T-helper 2 cell treated with Interferon-gamma antibody and Interleukin-4, amounts not matched to agents 5 μg/mL and 100 μg/mL, for 36 hours (primary cell): ENCODE data around the gene BZW2.
A peak's percentile ranks its signal among the peaks of the same experiment; 100 is the strongest.
"Not testable (repeated sequence)": the region's sequence is repeated elsewhere in the genome, so short reads cannot be mapped to it uniquely, and the experiment has no call there.

Experiments used
- DNase-seq: peaks from one replicate; pipeline ENCODE4 v3.0.0; 2021; ENCODE audit warnings: low spot score
- H3K27ac Mint-ChIP-seq: one replicate; pipeline ENCODE4 v1.8.0; 2021; ENCODE audit warnings: mild to moderate bottlenecking, mixed read lengths
- H3K27me3 Mint-ChIP-seq: one replicate; pipeline ENCODE4 v1.8.0; 2021; ENCODE audit warnings: low read depth, mixed read lengths
- H3K36me3 Mint-ChIP-seq: one replicate; pipeline ENCODE4 v1.8.0; 2021; ENCODE audit warnings: low read depth, mixed read lengths
- H3K4me1 Mint-ChIP-seq: one replicate; pipeline ENCODE4 v1.8.0; 2021; ENCODE audit warnings: low read depth, mixed read lengths
- H3K4me3 Mint-ChIP-seq: one replicate; pipeline ENCODE4 v1.8.0; 2022; ENCODE audit warnings: mild to moderate bottlenecking, moderate library complexity, mixed read lengths
- H3K9me3 Mint-ChIP-seq: one replicate; pipeline ENCODE4 v1.8.0; 2021; ENCODE audit warnings: mixed read lengths

BZW2 gene

DNA sequence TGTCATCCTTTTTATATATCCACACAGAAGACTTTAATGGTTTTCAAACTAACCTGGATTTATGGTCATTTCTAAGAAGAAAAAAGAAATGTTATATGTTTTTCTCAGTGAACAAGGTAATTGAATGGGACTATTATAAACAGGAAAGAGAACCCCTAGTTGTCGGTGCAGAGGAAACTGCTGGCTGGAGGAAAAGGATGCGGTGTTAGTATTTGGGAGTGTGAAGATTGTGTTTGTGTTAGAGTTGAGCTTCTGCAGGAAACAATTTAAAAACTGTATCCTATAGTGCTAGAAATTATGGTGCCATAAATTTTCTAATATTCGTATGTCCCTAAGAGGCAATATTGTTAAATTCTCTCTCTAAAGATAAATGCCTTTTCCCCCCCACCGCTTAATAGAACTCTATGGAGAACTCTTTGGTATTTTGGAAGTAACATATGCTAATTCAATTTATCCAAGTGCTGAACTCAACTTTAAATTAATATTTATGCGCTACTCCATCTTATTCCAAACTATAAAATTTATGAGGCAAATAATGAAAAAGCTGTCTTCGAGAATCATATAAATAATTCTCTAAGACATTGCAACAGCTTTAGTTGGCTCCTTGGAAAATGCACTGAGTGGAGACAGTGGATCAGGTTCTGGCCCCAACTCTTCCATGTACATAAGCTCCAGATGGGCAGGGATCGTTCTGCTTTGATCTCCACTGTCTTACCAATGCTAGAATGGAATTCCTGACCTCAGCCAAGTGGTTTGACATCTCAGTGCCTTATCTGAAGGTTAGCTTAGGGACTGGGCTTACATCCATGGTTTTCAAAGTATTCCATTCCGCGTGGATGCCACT, 5.6 kb downstream of the BZW2 start:
- DNase-seq: no peak
- no peaks in the 10 kb centered on the region for H3K9me3 Mint-ChIP-seq
- H3K4me1 Mint-ChIP-seq: peaks cover 53% of the 10 kb centered on the region
- H3K4me3 Mint-ChIP-seq: no peak overlapping the region
- H3K36me3 Mint-ChIP-seq: peaks cover 20% of the 10 kb centered on the region
- no peaks in the 10 kb centered on the region for H3K27me3 Mint-ChIP-seq
- no peak overlapping the region for H3K27ac Mint-ChIP-seq

DNA sequence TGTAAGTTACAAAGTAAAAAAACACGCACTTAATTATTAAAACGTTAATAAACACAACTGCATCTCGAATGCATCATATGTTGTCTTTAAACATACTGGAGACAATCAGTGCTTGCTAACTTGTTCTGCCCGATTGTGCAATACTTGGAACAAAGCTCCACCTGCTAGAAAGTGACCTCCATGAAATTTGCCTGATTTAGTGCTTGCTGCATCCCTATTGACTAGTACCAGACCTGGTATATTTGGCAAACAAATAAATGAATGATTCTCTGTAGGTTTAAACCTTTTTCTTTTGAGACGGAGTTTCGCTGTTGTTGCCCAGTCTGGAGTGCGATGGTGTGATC, 6.2 kb downstream of the BZW2 start:
- Mint-ChIP-seq H3K27ac (no peak overlapping the region), H3K9me3 (no peaks in the 10 kb centered on the region), H3K4me1 (peaks cover 49% of the 10 kb centered on the region), H3K27me3 (no peaks in the 10 kb centered on the region), H3K4me3 (no peak overlapping the region), H3K36me3 (peaks cover 21% of the 10 kb centered on the region)
- no peak for DNase-seq

DNA sequence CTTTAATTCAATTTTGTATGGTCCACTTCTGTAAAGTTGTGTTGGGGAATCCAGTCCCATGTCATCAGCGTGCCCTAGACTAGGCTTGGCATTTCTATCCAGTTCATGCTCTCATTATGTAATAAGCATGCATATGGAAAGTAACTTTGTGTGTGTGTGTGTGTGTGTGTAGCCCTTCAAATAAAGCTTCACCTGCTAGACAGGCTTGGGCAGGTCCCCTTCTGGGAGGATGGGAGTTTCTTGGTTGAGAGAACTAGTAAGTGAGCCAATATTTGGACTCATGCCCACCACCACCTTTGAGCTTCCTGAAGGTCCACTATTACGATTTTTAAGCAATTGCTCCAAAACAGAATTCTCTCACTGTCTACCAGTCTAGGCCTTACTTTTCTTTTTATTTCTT, 6.9 kb downstream of the BZW2 start:
- Mint-ChIP-seq H3K27ac (no peak overlapping the region), H3K4me1 (peaks cover 49% of the 10 kb centered on the region), H3K9me3 (no peaks in the 10 kb centered on the region), H3K36me3 (peaks cover 24% of the 10 kb centered on the region), H3K27me3 (no peaks in the 10 kb centered on the region), H3K4me3 (no peak overlapping the region)
- DNase-seq: no peak

DNA sequence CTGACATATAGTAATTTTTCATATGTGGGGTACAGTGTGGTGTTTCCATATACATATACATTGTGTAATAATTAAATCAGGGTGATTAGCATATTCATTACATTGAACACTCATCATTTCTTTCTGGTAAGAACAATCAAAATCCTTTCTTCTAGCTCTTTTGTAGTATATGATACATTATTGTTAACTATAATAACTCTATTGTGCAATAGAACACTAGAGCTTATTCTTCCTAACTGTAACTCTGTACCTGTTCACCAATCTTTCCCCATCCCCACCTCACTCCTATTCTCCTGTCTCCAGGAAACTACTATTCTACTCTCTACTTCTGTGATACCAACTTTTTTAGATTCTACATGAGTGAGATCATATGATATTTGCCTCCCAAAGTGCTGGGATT, 9.4 kb downstream of the BZW2 start:
- H3K36me3 Mint-ChIP-seq: peaks cover 18% of the 10 kb centered on the region
- H3K27ac Mint-ChIP-seq: no peak overlapping the region
- H3K4me3 Mint-ChIP-seq: no peak overlapping the region
- no peaks in the 10 kb centered on the region for H3K27me3 Mint-ChIP-seq
- DNase-seq: no peak
- H3K9me3 Mint-ChIP-seq: no peaks in the 10 kb centered on the region
- H3K4me1 Mint-ChIP-seq: peaks cover 33% of the 10 kb centered on the region

DNA sequence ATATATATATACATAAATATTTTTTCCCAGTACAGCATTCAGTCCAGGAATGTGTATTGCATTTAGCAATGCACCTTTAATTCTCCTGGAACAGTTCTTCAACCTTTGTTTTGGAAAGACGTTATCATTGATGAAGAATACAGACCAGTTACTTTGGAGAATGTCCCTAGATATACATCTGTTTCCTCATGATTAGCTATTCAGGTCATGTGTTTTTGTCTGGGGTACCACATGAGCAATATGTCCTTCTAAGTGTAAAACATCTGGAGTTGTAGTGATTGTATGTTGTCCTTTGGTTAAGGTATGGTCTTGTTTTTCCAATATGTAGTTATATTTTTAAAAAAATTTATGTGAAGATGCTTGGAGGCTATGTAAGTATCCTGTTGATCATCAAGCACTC, 10.2 kb downstream of the BZW2 start:
- Mint-ChIP-seq H3K9me3 (no peaks in the 10 kb centered on the region), H3K4me1 (peaks cover 32% of the 10 kb centered on the region), H3K27me3 (no peaks in the 10 kb centered on the region), H3K36me3 (peaks cover 18% of the 10 kb centered on the region), H3K4me3 (no peak overlapping the region), H3K27ac (no peak overlapping the region)
- DNase-seq: no peak

DNA sequence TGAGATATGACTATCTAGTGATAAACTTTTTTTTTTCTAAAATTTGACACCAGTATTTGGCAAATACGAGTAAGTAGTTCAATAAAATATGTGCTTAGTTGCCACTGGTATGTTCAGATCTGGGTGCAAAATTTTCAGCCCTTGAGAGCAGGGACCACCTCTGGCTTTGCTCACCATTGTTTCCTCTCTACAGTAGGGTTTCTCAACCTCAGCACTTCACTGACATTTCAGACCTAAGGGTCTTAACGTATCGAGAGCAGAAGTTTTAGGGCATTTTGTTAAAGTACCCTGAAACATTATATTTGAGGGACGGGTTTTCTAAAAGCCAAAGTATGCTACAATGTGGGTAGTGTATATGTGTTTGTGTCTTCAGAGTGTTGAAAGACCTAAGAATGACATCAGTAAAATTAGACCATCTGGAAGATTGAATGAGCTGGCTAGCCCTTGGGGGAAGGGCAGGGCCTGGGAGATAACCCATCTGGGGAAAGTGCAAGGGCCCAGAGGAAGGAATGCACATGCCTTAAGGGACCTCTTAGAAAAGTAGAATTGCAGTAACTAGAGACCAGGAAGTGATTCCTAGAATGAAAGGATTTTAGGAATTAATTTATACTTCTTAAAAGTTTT, 11.8 kb downstream of the BZW2 start:
- Mint-ChIP-seq H3K27me3 (no peaks in the 10 kb centered on the region), H3K9me3 (no peaks in the 10 kb centered on the region), H3K4me1 (peaks cover 25% of the 10 kb centered on the region), H3K27ac (peak overlapping the region; percentile 32), H3K4me3 (no peak overlapping the region), H3K36me3 (peaks cover 16% of the 10 kb centered on the region)
- no peak for DNase-seq

DNA sequence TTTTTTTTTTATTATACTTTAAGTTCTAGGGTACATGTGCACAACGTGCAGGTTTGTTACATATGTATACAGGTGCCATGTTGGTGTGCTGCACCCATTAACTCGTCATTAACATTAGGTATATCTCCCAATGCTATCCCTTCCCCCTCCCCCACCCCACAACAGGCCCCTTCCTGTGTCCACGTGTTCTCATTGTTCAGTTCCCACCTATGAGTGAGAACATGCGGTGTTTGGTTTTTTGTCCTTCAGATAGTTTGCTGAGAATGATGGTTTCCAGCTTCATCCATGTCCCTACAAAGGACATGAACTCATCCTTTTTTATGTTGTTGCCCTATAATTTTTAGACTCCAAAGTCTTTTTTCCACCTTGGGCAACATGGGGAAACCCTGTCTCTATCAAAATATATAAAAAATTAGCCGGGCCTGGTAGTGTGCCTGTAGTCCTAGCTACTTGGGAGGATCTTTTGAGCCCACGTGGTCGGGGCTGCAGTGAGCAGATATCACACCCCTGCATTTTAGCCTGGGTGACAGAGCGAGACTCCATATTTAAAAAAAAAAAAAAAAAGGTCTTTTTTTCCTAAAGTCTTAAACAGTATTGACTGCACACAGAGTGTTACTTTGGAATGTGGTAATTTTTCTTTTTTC, 14.0 kb downstream of the BZW2 start:
- Mint-ChIP-seq H3K36me3 (peaks cover 17% of the 10 kb centered on the region), H3K4me1 (peaks cover 19% of the 10 kb centered on the region)
- not testable (repeated sequence) for H3K4me3 Mint-ChIP-seq, H3K27me3 Mint-ChIP-seq, H3K9me3 Mint-ChIP-seq, H3K27ac Mint-ChIP-seq, DNase-seq

DNA sequence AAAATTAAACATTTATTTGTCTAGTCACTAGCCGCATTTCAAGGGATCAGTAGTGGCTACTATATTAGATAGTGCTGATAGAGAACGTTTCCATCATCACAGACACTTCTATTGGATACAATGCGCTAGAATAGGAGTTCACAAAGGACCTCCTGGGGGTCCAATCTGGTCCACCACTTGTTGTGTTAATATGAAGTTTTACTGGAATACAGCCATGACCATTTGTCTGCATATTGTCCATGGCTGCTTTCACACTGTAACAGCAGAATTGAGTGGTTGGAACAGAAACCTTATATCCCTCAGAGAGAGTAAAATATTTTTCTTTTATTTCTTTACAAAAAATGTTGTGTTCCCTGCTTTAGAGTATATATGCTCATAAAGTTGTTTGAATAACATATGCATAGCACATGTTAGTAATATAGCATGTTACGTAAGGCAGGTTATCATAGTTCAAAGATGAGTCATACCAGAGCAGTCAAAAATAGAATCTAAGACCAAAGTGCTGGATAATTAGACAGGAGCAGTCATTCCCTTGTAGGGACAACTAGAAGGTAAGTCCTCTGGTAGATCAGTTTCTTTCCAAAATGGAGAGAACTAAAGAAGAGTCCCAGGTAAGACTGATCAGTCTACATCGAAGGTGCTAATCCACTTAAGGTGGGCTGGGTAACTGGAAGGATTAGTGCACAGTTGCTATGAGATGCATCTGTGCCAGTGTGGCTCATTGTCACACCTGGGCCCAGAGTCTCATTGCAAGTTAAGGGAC, 14.9 kb downstream of the BZW2 start:
- no peaks in the 10 kb centered on the region for H3K27me3 Mint-ChIP-seq
- no peaks in the 10 kb centered on the region for H3K9me3 Mint-ChIP-seq
- no peak for DNase-seq
- H3K27ac Mint-ChIP-seq: no peak overlapping the region
- peaks cover 17% of the 10 kb centered on the region for H3K4me1 Mint-ChIP-seq
- peaks cover 22% of the 10 kb centered on the region for H3K36me3 Mint-ChIP-seq
- no peak overlapping the region for H3K4me3 Mint-ChIP-seq

DNA sequence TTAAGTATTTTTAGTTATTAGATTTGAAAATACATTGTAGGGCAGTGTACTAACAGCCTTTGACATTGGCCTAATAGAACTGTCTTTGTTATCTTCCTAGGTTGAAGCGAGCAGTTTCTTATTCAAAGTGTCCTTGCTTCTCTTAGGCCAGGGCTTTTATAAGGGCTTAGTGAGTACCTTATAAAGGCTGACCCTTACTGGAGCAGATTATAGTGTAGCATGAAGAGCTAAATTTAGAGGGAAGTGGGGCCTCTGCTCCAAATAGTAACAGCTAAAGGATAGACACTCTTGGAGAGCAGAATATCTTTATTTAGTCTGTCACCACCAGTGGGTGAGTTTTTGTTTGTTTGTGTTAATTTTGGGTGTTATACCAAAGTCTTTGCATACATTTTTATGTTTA, 15.9 kb downstream of the BZW2 start:
- no peak overlapping the region for H3K27ac Mint-ChIP-seq
- no peaks in the 10 kb centered on the region for H3K9me3 Mint-ChIP-seq
- H3K27me3 Mint-ChIP-seq: no peaks in the 10 kb centered on the region
- no peak for DNase-seq
- peaks cover 18% of the 10 kb centered on the region for H3K36me3 Mint-ChIP-seq
- peaks cover 14% of the 10 kb centered on the region for H3K4me1 Mint-ChIP-seq
- no peak overlapping the region for H3K4me3 Mint-ChIP-seq

DNA sequence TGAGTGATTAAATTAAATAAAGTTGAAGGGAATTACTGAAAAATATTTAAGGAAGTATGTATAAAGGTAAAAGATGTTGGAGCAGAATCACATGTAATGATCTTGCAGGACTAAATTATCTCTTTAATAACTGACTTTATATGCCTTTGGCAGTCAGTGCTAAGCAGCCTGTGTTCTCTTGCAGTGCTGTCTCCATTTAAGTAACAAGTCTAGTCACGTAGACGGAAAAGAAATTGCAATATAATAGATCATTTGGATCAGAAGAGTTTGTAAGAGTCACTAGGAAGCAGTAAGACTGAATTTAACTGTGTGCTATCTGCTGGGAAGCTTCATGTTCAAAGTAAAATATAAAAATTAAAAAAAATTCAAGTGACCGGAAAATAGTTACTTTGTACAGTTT, 21.4 kb downstream of the BZW2 start:
- no peak for DNase-seq
- no peaks in the 10 kb centered on the region for H3K27me3 Mint-ChIP-seq
- no peak overlapping the region for H3K27ac Mint-ChIP-seq
- H3K9me3 Mint-ChIP-seq: no peaks in the 10 kb centered on the region
- peaks cover 4% of the 10 kb centered on the region for H3K4me1 Mint-ChIP-seq
- no peak overlapping the region for H3K4me3 Mint-ChIP-seq
- peaks cover 43% of the 10 kb centered on the region for H3K36me3 Mint-ChIP-seq

DNA sequence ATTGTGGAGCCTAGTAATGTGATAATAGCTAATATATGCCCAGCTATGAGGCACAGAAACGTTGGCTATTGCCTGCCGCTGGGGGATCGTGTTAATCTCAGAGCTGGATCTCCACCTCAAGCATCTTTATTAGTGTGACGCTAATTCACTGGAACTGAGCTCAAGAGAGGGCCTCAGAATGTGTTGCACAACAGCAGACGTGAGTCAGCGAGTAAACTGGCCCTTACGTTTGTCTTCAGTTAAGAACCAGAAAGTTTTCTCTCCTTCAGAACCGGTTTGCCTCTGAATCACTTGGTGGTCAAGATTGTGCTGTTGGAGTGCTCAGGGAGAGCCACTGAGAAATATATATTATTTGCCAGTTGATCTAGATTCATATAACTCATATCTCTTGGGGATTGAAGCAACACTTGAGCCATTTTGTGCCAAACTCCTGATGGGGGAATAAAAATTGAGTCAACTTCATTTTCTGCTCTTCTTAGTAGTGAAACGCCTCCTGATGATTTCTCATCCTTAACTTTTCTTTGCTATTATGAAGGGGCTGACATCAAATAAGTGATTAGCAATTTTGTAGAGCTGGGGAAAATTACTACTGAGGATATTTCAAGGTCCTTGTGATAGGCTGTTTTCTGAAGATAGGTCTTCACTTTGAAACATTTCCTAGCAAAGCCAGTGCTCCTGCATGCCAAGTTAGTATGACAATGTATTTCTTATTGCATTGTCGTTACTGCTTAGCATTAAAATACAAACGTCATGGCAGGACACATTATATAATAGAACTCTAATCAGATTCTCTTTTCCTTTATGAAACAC, 22.3 kb downstream of the BZW2 start:
- H3K4me3 Mint-ChIP-seq: no peak overlapping the region
- H3K27me3 Mint-ChIP-seq: no peaks in the 10 kb centered on the region
- no peak for DNase-seq
- H3K4me1 Mint-ChIP-seq: peaks cover 6% of the 10 kb centered on the region
- H3K27ac Mint-ChIP-seq: no peak overlapping the region
- peaks cover 49% of the 10 kb centered on the region for H3K36me3 Mint-ChIP-seq
- H3K9me3 Mint-ChIP-seq: no peaks in the 10 kb centered on the region

DNA sequence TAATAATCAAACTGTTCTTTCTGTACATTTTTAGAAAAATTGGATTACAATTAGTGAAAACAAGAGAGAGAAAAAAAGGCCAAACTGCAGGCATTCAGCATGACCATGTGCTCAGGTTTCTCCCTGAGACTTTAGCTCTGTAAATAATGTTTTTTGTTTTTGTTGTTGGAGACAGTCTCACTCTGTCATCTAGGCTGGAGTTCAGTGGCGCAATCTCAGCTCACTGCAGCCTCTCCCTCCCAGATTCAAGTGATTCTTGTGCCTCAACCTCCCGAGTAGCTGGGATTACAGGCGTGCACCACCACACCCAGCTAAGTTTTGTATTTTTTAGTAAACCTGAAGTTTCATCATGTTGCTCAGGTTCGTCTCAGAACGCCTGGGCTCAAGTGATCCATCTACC, 23.0 kb downstream of the BZW2 start:
- Mint-ChIP-seq H3K36me3 (peaks cover 49% of the 10 kb centered on the region), H3K27me3 (no peaks in the 10 kb centered on the region), H3K4me1 (peaks cover 6% of the 10 kb centered on the region), H3K27ac (no peak overlapping the region), H3K9me3 (no peaks in the 10 kb centered on the region), H3K4me3 (no peak overlapping the region)
- DNase-seq: no peak

DNA sequence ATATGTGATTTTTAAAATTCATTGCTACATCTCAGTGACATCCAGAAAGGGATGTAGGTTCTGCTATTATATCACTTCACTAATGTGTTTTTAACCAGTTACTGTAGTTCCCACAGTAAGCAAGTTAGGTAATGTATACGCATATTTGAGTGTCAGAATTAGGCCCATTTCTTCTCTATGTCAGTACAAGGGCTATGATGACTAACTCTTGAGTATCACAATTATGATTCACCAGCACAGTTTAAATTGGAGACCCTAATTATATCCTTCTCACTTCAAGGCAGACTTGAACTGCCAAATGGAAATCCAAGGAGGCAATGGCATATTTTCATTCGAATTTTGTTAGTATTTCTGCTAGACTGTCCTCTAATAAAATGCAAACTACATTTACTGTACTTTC, 23.6 kb downstream of the BZW2 start:
- Mint-ChIP-seq H3K27me3 (no peaks in the 10 kb centered on the region), H3K9me3 (no peaks in the 10 kb centered on the region)

More for the DNA sequence above, 23.6 kb downstream of the BZW2 start:
- no peak overlapping the region for H3K27ac Mint-ChIP-seq
- peaks cover 45% of the 10 kb centered on the region for H3K36me3 Mint-ChIP-seq
- no peak for DNase-seq
- H3K4me1 Mint-ChIP-seq: peaks cover 6% of the 10 kb centered on the region
- H3K4me3 Mint-ChIP-seq: no peak overlapping the region
